Adrenal gland (tissue), 12 donors: ENCODE data around the gene SULT1B1. TPM values are rescaled to one million over a fixed set of nuclear protein-coding genes. Genes with fewer than 3 reads are reported as not detected.
"Not testable (repeated sequence)": the region's sequence is repeated elsewhere in the genome, so short reads cannot be mapped to it uniquely, and the experiment has no call there.

ENCODE experiments used
- DNase-seq, 7 donors: peaks; one replicate each; pipeline ENCODE4 v3.0.0-alpha.2; 2019 to 2020
- H3K27ac ChIP-seq, 5 donors: fragments of 200-600 bp; sonication (generic) in 4 of 5; 1 replicate in 3 of 5; 2 replicates in 2 of 5; pipeline versions ENCODE4 v1.5.1 to v1.8.0; 2016 to 2020; ENCODE audit warnings: mild to moderate bottlenecking in 1 of 5
- H3K27me3 ChIP-seq: fragments of 200-600 bp; 2 replicates; pipeline ENCODE4 v1.8.0; 2021
- H3K36me3 ChIP-seq, 2 donors: fragments of 200-600 bp; replicated peaks in 1 of 2; 1 replicate in 1 of 2; 2 replicates in 1 of 2; pipeline versions ENCODE4 v1.5.1 to v1.8.0; 2018 to 2022
- H3K4me1 ChIP-seq, 2 donors: fragments of 200-600 bp; replicated peaks in 1 of 2; 1 replicate in 1 of 2; 2 replicates in 1 of 2; pipeline versions ENCODE4 v1.5.1 to v1.8.0; 2018 to 2021
- H3K4me3 ChIP-seq, 4 donors: fragments of 200-600 bp; sonication (generic) in 3 of 4; one replicate each; pipeline ENCODE4 v1.5.1; 2016 to 2018
- H3K9me3 ChIP-seq, 3 donors: fragments of 200-600 bp; sonication (generic) in 1 of 3; replicated peaks in 1 of 3; 1 replicate in 2 of 3; 2 replicates in 1 of 3; pipeline versions ENCODE4 v1.5.1 to v1.8.0; 2016 to 2021
- POLR2A ChIP-seq, 2 donors: fragments of 450-650 bp; IDR thresholded peaks; one replicate each; pipeline ENCODE4 v1.6.1; 2017; ENCODE audit warnings: antibody characterized with exemption in 2 of 2, mild to moderate bottlenecking in 2 of 2, moderate library complexity in 1 of 2
- WGBS, 4 donors: extraction: QIAGEN DNeasy Blood & Tissue Kit in 2 of 4; methylation state at CpG; one replicate each; pipeline versions ENCODE4 v1.1.5 to v1.1.7; 2013 to 2017; 5-methylcytosine and 5-hydroxymethylcytosine counted together
- intact Hi-C, 2 donors: fragments of 100-400 bp; cut with DNase I; formaldehyde crosslinking; loops; one replicate each; pipeline versions ENCODE4 v1.14.1 to v1.15.0; 2022 to 2023
- polyA plus RNA-seq, 3 donors: library from polyadenylated mRNA; stranded (reverse); fragments of 200-250 nt in 2 of 3; fragments of 350-450 nt in 1 of 3; fragmentation: Illumina TruSeq in 1 of 3; extraction: RNeasy Lipid Tissue Mini Kit (QIAGEN cat#74804) in 1 of 3; gene quantifications; one replicate each; pipeline ENCODE4 v1.2.3, GENCODE V29; 2013 to 2014
- total RNA-seq, 9 donors: library from RNA; depleted of rRNA in 4 of 9; stranded (reverse); fragments of >200 nt in 4 of 9; fragments of 120-200 nt in 1 of 9; fragmentation: NEBNext Ultra II Directional in 1 of 9; extraction: Animal tissue kit (Norgen Biotek cat#: 25700) in 1 of 9; gene quantifications; one replicate each; pipeline versions ENCODE4 v1.1.0 to v1.2.4, GENCODE V29; 2013 to 2023
- TF ChIP-seq, protein P1 (sequence below), 6 experiments: fragments of 450-650 bp in 4 of 6; fragments of 200-600 bp in 2 of 6; sonication (generic) in 1 of 6; IDR thresholded peaks; 1 replicate in 5 of 6; 2 replicates in 1 of 6; pipeline versions ENCODE4 v1.5.1 to v1.8.0; 2016 to 2021; ENCODE audit warnings: antibody characterized with exemption in 6 of 6, mild to moderate bottlenecking in 2 of 6, moderate library complexity in 1 of 6
- donor health status: healthy with polysubstance abuse.
- donor health status: Bipolar disorder and iron deficiency.
- donor health status: DM: yes; HTN: yes; CAD: no.
- donor health status: DM: no; HTN: no; CAD: no.
- donor health status: DM: no; HTN: no; CAD: no.
- donor health status: DM: yes; HTN: yes; CAD: no.

SULT1B1 gene
- total and polyA plus RNA-seq, 12 donors = 0.18 to 2.0 (median 0.38) TPM

- Histone ChIP-seq H3K27ac (no peak overlapping the region), H3K4me3 (no peak overlapping the region), H3K27me3 (no peaks in the 10 kb centered on the region), H3K36me3 (no peaks in the 10 kb centered on the region), H3K9me3 (no peaks in the 10 kb centered on the region), H3K4me1 (no peaks in the 10 kb centered on the region)
- intact Hi-C loops = no loop called here
- no peak for TF ChIP-seq POLR2A (IDR thresholded peaks at IDR 0.05)
- 39 to 65% (median 47%) methylated on average over 3 of the region's 3 CpGs for WGBS, 4 donors
- DNase-seq = no peak
Measured at GRCh38 chr4:69773484-69773883, 13.1 kb upstream of the SULT1B1 start.

DNA sequence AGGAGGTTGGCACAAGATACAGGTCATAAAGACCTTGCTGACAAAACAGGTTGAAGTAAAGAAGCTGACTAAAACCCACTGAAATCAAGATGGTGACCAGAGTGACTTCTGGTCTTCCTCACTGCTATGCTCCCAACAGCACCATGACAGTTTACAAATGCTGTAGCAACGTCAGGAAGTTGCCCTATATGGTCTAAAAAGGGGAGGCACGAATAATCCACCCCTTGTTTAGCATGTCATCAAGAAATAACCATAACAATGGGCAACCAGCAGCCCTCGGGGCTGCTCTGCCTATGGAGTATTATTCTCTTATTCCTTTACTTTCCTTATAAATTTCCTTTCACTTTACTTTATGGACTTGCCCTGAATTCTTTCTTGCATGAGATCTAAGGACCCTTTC, 8.1 kb upstream of the SULT1B1 start:
- H3K4me1 ChIP-seq, H3K36me3 ChIP-seq, H3K27ac ChIP-seq, H3K4me3 ChIP-seq, intact Hi-C loops, H3K9me3 ChIP-seq, H3K27me3 ChIP-seq, DNase-seq: not testable (repeated sequence)
- 47 to 54% (median 52%) methylated on average over 3 of the region's 3 CpGs for WGBS, 4 donors

GRCh38 chr4:69765751-69766150, 5.3 kb upstream of the SULT1B1 start:
- Histone ChIP-seq H3K27me3 (no peaks in the 10 kb centered on the region), H3K4me3 (no peak overlapping the region), H3K36me3 (no peaks in the 10 kb centered on the region), H3K4me1 (no peaks in the 10 kb centered on the region), H3K27ac (peak overlapping the region in 1 of 5 donors; percentile 3), H3K9me3 (no peaks in the 10 kb centered on the region)
- 82 to 91% (median 84%) methylated on average over 1 of the region's 1 CpG for WGBS, 4 donors
- TF ChIP-seq POLR2A (IDR thresholded peaks at IDR 0.05) = no peak
- TF ChIP-seq, protein P1, sequence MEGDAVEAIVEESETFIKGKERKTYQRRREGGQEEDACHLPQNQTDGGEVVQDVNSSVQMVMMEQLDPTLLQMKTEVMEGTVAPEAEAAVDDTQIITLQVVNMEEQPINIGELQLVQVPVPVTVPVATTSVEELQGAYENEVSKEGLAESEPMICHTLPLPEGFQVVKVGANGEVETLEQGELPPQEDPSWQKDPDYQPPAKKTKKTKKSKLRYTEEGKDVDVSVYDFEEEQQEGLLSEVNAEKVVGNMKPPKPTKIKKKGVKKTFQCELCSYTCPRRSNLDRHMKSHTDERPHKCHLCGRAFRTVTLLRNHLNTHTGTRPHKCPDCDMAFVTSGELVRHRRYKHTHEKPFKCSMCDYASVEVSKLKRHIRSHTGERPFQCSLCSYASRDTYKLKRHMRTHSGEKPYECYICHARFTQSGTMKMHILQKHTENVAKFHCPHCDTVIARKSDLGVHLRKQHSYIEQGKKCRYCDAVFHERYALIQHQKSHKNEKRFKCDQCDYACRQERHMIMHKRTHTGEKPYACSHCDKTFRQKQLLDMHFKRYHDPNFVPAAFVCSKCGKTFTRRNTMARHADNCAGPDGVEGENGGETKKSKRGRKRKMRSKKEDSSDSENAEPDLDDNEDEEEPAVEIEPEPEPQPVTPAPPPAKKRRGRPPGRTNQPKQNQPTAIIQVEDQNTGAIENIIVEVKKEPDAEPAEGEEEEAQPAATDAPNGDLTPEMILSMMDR (IDR thresholded peaks at IDR 0.05) = no peak
- intact Hi-C loops = no loop called here
- no peak for DNase-seq

DNA sequence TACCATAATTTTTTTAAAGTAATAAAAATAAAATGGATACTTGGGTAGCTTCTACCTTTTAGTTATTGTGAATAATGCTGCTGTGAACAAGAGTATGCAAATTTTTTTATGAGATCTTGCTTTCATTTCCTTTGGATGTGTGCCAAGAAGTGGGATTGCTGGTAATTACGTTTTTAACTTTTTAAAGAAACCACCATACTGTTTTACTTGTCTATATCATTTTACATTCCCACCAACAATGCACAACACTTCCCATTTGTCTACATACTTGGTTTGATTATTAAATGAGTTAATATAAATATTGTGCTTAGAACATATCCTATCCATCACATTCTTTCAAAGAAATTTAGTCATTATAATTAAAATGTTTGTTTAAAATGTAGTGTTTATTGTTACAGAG, 3.9 kb upstream of the SULT1B1 start:
- Histone ChIP-seq H3K9me3 (no peaks in the 10 kb centered on the region), H3K27me3 (no peaks in the 10 kb centered on the region), H3K27ac (no peak overlapping the region), H3K4me3 (no peak overlapping the region), H3K36me3 (no peaks in the 10 kb centered on the region), H3K4me1 (peaks cover 0 to 5% of the 10 kb centered on the region in 2 donors)
- TF ChIP-seq, protein P1 (IDR thresholded peaks at IDR 0.05) = no peak
- TF ChIP-seq POLR2A (IDR thresholded peaks at IDR 0.05) = no peak
- 6 to 16% (median 12%) methylated on average over 1 of the region's 1 CpG for WGBS, 4 donors
- intact Hi-C loops = no loop called here
- no peak for DNase-seq

DNA sequence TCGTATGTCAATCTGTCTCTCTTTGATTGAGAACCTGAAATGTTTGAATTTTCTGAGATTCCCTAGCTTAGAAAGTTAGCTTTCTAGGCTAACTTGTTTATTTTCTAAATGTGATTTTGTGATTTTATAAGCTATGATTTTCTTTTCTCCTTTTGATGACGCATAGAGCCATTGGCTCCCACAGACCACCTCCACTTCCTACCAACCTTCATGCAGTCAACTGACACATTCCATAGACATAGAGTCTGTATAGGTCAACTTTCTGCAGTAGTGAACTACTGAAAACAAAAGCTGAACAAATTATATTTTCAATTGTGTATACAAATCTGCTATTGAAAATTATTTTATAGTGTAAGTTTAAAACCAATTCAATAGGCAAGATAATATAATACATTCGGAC, 2.8 kb upstream of the SULT1B1 start:
- intact Hi-C loops = no loop called here
- no peaks in the 10 kb centered on the region for H3K27me3 ChIP-seq
- no peak for TF ChIP-seq POLR2A (IDR thresholded peaks at IDR 0.05)
- TF ChIP-seq, protein P1 (IDR thresholded peaks at IDR 0.05) = no peak
- H3K27ac ChIP-seq = no peak overlapping the region
- no peaks in the 10 kb centered on the region for H3K9me3 ChIP-seq
- no peak for DNase-seq
- 81 to 89% (median 83%) methylated on average over 3 of the region's 3 CpGs for WGBS, 4 donors
- no peaks in the 10 kb centered on the region for H3K36me3 ChIP-seq
- no peak overlapping the region for H3K4me3 ChIP-seq
- peaks cover 0 to 5% of the 10 kb centered on the region in 2 donors for H3K4me1 ChIP-seq
